GM19193 (cell line): ENCODE results near the gene TNNT3.

Experiments
- POLR2A ChIP-seq: IDR thresholded peaks from 4 replicates; pipeline ENCODE4 v1.6.1; 2011; ENCODE audit not compliant: insufficient read depth, insufficient read length; ENCODE audit errors: extremely low read depth

TNNT3 gene

DNA sequence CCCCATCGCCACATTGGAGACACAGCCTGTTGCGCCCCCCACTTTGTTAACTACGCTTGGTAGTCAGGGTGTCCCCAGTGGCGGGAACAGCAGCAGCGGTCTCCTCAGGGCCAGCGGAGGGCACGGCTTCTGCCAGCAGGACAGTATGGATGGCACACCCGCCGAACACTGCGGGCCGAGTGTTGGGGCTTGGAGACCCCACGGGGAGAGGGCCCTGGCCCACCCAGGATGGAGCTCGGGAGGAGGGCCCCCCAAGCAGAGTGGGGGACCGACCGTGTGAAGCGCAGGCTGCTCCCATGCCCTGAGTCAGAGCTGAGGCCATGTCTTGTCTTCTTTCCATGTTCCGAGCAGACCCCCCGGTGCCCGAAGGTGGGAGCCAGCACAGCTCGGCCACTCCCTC, 45.5 kb downstream of the TNNT3 start:
- no peak for TF ChIP-seq POLR2A

DNA sequence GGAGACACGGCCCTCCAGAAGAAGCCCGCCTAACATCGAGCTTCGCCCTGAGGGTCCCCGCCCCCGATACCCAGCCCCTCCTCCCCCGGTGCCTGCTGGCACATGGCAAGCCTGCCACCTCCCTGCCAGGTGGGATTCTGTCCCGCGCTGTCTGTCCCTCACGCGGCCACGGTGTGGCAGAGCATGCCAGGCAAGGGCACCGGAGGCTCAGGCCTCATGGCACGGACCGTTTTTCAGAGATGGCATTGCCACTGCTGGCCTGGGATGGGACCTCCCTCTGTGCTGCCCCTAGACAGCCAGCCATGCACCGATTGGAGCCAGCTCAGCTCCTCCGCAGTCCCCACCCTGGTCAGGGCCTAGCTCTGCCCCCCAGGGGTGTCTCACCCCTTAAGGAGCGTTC, 47.0 kb downstream of the TNNT3 start:
- TF ChIP-seq POLR2A, result no peak

DNA sequence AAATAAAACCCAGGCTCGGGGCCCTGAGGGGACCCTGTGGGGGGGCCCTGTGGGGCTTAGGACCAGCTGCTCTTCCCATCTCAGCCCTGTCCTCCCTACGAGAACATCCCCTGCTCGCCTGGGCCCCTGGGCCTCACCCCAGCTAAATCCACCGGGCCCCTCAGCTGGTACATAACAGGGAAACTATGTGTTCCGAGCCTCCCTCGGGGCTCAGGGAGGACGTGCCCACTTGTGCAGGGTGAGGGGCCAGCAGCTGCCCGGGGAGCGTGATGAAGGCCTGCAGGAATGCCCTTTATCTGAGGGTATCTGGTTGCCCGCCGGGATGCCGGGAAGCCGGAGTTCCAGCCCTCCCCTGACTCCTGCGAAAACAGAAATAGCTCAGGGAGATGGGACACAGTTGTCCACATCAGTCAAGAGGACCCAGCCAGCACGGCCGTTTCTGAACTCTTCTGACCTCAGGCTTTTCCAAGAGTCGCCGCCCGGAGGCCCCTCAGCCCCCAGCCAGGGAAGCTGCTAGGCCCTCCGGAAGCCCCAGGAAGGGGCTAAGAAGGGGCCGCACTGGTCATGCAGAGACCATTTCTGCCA, 48.2 kb downstream of the TNNT3 start:
- TF ChIP-seq POLR2A, result no peak

DNA sequence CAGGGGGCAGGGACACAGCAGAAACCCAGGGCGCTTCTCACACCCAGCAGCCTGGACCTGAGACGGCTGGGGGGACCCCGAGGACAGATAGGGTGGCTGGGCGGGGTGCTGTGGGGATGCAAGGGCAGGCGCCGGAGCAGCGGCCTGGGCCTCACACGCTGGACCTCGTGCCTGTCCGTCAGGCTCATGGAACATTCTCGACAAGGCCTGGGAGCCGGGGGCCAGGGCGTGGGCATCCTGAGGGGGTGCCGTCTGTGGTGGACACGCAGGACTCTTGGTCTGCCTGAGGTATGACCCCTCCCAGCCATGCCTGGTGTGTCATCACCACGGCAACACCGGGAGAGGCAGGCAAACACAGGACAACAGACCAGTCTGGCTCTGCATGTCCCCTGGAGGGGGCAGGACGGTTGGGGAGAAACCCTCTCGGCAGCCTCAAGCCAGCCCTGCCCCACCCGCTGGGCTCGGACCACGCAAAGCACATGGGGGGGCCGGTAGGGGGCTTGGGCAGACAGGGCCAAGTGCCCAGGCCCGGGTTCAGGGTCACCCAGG, 49.0 kb downstream of the TNNT3 start:
- no peak for TF ChIP-seq POLR2A

DNA sequence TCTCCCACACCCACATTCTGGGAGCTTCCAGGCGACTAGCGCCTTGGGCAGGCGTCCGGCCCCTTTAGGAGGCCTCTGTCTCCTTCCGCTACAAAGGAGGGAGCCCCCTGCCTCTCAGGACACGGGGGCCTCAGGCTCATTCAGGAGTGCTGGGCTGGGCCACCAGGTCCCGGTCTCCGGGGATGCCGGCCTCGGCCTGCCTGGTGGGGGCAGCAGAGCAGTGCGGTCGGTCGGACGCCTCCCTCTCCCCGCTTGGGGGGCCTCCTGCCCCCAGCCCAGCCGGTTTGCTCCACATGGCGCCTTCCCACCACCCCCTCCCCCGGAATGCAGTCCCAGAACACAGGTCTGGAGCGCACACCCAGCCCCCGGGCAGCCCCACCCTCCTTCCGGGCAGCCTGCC, 49.5 kb downstream of the TNNT3 start:
- no peak for TF ChIP-seq POLR2A

DNA sequence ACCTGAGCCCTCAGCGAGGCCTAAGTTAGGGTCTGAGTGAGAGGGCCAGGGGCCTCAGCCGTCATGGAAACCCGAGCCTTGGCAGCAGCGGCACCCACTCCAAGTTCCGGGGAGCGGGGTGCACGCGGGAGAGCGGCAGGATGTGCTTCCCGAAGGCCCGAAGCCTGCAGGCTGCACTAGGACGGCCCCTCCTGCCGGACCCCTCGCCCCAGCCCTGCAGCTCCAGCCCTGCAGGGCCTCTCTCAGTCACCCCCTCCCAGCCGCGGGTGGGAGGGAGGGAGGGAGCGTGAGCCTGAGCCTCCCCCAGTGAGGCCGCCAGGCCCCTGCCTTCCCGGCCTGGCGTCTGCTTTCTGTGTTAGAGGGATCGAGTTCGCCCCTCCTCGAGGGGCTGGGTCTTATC, 50.3 kb downstream of the TNNT3 start:
- no peak for TF ChIP-seq POLR2A

DNA sequence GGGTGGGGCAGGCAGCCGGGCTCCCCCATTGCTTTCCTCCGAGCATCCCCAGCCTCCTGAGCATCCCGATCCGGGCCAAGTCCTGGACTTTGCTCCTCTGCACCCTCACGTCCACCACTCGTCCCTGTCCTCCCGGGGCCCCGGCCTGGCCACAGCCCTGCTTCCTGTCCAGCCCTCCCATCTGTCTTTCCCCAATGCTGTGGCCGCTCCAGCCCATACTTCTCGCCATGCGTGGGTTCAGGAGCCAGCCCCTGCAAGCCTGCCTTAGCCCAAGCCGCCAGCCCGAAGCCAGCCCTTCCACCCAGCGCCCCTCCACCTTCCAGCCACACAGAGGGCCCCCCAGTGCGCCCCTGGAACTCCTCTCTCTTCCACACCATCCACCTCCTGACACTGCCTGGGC, 51.5 kb downstream of the TNNT3 start:
- TF ChIP-seq POLR2A, result no peak

DNA sequence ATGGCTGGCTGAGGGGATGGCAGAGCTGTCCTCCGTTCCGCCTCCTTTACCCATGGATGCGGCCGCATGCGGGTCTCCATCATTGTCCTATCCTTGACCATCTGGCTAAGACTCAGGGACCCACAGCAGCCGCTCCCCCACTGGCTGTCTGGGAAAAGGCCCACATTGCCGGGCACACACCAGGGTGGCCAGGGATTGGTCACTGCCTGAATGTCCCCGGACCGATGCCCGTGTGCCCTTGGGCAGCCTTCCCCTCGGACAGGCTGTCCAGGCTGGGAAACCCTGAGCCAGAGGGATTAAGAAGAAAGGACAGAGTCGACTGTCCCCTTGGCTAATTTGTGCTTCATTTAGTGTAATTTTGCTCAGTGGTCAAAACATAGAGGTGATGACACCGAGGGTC, 55.7 kb downstream of the TNNT3 start:
- no peak for TF ChIP-seq POLR2A

DNA sequence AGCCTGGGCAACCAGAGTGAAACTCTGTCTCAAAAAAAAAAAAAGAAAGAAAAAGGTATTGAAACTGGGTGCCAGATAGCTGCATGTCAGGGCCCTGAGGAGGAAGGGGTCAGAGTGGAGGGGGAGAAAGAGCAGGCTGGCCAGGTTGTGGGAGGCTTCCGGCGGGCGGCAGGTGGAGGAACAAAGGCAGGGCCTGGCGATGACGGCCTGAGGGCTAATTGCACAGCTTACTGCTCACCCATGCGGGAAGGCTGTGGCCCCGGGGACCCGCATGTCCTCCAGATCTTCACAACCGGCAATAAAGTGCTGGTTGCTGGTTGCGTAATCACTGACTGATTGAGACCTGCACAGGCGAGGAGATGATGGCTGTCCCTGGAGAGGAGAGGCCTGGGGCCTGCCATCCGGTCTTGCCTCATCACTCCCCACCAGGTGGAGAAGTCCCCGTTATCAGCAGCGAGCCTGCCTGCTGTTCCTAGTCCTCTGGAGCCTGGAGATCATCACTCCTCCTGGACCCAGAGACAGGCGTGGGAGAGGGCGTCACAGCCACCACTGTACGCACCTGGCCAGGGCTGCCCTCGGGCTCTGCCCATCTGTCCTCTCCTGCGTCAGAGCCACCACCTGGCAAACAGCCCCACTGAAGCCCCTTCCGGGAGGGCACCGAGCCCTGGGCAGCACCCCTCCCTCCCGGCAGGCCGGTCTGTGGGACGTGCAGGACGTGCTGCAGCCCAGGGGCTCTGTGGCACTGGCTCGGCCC, 59.4 kb downstream of the TNNT3 start:
- no peak for TF ChIP-seq POLR2A

DNA sequence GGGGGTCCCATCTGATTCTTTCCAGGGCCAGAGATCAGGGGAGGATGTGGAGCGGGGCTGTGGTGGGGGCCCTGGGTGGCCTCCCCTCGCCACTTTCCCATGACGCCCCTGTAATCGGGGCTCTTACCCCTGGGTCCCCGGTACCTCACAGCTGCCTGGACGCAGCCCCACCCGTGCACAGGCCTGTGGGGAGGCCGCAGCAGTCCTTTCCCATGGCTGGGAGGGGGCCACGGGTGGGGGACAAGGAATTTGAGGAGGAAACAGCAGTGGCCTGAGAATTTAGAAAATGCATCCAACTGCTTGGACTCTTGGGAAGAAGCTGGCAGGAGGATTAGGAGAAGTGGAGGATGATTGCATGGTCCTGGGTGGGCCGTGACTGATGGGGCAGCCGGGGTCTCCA, 60.1 kb downstream of the TNNT3 start:
- no peak for TF ChIP-seq POLR2A

DNA sequence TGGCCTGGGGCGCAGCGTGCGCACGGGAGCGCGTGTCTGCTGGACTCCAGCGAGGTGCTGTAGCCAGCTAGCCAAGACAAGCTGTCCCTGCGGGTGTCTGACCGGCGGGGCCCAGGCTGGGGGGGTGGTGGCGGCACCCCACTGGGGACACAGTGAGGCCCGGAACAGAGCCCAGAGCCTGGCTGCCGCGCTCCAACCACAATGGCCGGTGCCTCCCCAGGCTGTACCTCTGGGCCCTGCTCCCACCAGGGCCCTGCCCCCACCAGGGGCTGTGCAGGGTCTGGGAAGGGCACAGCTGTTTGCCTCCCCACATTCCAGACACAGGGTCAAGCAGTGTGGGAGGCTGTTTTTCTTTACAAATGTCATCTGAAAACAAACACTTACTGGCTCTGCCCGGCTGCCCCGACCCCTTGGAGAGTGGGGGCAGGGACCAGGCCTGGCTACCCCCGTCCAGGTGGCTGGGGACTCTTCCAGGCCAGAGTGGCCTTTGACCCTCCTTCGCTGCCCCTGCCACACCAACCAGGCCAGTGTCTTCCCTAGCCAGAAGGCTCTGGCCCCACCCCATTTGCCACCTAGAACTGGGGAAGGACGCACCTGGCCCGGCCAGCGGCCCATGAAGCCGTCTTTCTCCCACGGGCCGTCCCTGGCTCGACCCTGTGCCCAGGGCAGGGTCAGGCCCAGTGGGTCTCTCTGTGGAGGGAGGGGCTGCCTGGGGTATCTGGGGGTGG, 63.5 kb downstream of the TNNT3 start:
- no peak for TF ChIP-seq POLR2A

DNA sequence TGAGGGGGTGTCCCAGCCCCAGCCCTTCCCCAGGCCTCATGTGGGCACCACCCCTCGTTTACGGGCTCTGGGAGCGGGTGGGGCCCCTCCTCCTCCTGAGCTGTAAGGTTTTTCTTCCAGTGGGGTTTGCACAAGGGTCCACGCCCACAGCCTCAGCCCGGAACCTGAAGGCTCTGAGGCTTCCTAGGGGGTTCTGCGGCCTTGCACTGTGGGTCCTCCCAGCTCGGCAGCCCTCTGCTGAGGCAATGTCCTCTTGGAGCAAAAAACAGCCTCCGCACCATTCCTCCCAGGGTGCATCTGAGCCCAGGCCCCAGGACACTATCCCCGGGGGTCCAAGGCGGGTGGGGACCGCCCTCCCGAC, 64.1 kb downstream of the TNNT3 start:
- no peak for TF ChIP-seq POLR2A

DNA sequence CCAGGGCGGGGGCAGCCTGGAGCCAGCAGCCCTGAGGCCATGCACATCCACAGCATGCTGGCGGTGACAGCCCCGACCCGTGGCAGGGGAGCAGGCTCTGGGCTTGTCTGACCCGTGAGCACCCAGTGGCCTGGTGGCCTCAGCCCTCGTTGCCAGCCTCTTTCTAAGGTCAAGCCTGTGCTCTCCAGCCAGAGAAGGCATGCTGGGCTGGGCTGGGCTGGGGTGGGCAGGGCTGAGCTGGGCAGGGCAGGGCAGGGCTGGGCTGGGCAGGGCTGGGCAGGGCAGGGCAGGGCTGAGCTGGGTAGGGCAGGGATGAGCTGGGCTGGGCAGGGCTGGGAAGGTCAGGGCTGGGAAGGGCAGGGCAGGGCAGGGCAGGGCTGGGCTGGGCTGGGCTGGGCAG, 67.5 kb downstream of the TNNT3 start:
- TF ChIP-seq POLR2A, result no peak

DNA sequence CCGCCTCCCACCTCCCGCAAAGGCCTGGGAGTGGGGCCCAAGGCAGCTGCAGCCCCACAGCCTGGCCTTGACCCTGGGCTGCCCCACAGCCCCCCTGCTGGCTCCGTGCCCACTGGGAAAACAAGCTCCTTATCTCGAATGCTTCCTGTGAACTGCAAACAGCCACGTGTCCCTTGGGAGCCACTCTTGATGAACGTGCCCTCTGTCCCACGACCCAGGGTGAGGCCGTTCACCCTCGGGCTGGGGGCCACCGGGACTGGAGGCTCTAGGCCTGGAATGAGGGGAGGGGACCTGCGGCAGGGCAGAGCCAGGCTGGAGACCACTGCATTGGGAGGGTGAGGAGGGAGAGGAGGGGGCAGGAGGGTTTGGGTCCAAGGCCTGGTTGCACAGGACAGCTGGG, 68.7 kb downstream of the TNNT3 start:
- TF ChIP-seq POLR2A, result no peak
